ENCODE results near the gene NBDY. TPM values are rescaled to one million over a fixed set of nuclear protein-coding genes. Genes with fewer than 3 reads are reported as not detected.

Gene NBDY
- total and polyA plus RNA-seq, 2 of the 4 experiments (the other 2 are of a cell fraction) = 3.2 to 61.5 TPM

DNA sequence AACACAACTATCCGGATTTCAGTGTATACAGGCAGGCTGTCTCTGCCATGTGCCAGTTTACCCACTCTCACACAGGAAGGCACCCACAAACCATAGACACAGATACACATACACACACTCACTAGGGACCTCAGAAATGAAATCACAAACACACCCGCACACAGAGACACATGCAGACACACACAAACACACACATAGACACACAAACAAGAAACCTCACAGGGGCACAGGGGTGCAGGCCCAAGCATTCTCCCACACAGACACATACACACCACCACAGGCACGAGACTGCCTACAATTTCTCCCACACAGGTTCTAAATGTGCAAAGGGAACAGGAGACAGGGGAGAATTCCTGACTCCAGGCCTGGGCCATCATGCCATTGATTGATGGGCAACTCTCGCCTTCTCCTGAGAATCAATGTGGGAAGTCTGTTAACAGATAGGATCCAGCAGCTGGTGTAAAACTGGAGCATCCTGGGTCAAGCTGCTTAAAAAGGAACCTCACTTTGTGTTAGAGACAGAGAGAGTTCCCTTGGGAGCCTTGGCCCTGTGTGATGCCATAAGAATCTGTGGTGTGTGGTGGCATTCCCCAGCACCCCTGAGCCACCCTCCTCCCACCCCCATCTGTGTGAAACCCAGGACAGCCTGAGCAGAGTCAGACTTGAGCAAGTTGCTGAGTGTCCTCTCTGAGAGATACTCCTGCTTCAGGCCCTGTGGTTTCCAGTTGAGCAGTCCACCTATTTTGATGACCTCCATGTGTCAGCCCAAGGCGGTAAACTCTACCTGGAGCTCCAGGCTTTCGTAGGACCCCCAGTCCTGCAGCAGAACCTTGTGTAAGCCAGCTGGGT lies 33.9 kb downstream of the NBDY start:
- Histone ChIP-seq H2AK5ac (ENCODE audit: low read depth, low read length) (no peak overlapping the region), H3K56ac (ENCODE audit: extremely low read depth, insufficient read depth, low read length) (no peak overlapping the region), H3K18ac (ENCODE audit: low read depth, low read length) (no peak overlapping the region), H4K20me1 (ENCODE audit: insufficient read depth, low read length) (peaks cover 5% of the 10 kb centered on the region), H3K4me1 (ENCODE audit: control insufficient read depth, insufficient read depth, low read length) (peaks cover 3% of the 10 kb centered on the region; the same call in 1 of the 2 replicates), H3K4ac (ENCODE audit: low read depth, low read length) (no peak overlapping the region), H3K9ac (ENCODE audit: low read depth, low read length) (no peak overlapping the region), H2BK20ac (ENCODE audit: low read depth, low read length) (no peak overlapping the region), H3K23ac (ENCODE audit: low read depth, low read length) (no peak overlapping the region), H3K9me3 (ENCODE audit: control insufficient read depth, insufficient read depth, low read length) (no peaks in the 10 kb centered on the region), H2BK5ac (ENCODE audit: low read depth, low read length, poor library complexity, severe bottlenecking) (no peak overlapping the region), H4K91ac (ENCODE audit: insufficient read depth, low read depth, low read length) (no peak overlapping the region), H3K36me3 (ENCODE audit: control insufficient read depth, insufficient read depth, low read length) (no peaks in the 10 kb centered on the region), H3K4me2 (ENCODE audit: low read depth, low read length) (no peak overlapping the region), H3K79me1 (ENCODE audit: low read depth in 1 of 2, low read length in 2 of 2) (no peaks in the 10 kb centered on the region), H2AFZ (replicated peaks; ENCODE audit: low read length, poor library complexity) (no peak overlapping the region), H3K4me3 (ENCODE audit: insufficient read depth, low read depth, low read length) (no peak overlapping the region), H2AK9ac (replicated peaks; ENCODE audit: low read depth, low read length, poor library complexity) (no peak overlapping the region), H3K14ac (replicated peaks; ENCODE audit: low read depth, low read length) (no peak overlapping the region), H4K5ac (ENCODE audit: low read depth, low read length) (no peak overlapping the region), H3K9me1 (ENCODE audit: insufficient read depth, low read length) (0 out of 2 replicates have a peak, but pooled peaks cover 3% of the 10 kb centered on the region), H4K8ac (ENCODE audit: low read depth in 2 of 2, low read length in 2 of 2) (no peak overlapping the region), H2BK15ac (ENCODE audit: low read depth, low read length) (no peak overlapping the region), H3K27ac (ENCODE audit: insufficient read depth, low read length) (no peak overlapping the region), H2BK120ac (ENCODE audit: low read depth, low read length) (no peak overlapping the region), H3K27me3 (ENCODE audit: control insufficient read depth, insufficient read depth, low read length) (no peaks in the 10 kb centered on the region; the same call in 1 of the 2 replicates)
- CTCF ChIA-PET = no interaction called here
- intact Hi-C loops (cut with micrococcal nuclease) (no loop called here), dilution Hi-C loops (cut with HindIII; ENCODE audit: low sequenced_read_pairs, unreplicated experiment) (no loop called here), in situ Hi-C loops (cut with MboI; ENCODE audit: low sequenced_read_pairs) (no loop called here)
- no peak for ATAC-seq (ENCODE audit: low read depth)
- POLR2A ChIA-PET (ENCODE audit: unreplicated experiment) = no interaction called here
- DNase-seq = no peak
- no TSS peak for BruUV-seq (replicated peaks)
- 63% methylated on average over 2 of the region's 6 CpGs; no CpG with 5 or more reads in 1 of the 2 experiments for WGBS, 2 experiments (ENCODE audit: extremely low coverage in 2 of 2, insufficient read length in 1 of 2)
- no peak for TF ChIP-seq RFX5 (IDR thresholded peaks at IDR 0.05; ENCODE audit: low read depth, low read length)
- no peak for TF ChIP-seq POLR2A (IDR thresholded peaks at IDR 0.05; ENCODE audit: low read depth, low read length)
- TF ChIP-seq, protein P1, sequence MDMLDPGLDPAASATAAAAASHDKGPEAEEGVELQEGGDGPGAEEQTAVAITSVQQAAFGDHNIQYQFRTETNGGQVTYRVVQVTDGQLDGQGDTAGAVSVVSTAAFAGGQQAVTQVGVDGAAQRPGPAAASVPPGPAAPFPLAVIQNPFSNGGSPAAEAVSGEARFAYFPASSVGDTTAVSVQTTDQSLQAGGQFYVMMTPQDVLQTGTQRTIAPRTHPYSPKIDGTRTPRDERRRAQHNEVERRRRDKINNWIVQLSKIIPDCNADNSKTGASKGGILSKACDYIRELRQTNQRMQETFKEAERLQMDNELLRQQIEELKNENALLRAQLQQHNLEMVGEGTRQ (IDR thresholded peaks at IDR 0.05; ENCODE audit: low read depth, low read length) = no peak
- TF ChIP-seq, protein P2, sequence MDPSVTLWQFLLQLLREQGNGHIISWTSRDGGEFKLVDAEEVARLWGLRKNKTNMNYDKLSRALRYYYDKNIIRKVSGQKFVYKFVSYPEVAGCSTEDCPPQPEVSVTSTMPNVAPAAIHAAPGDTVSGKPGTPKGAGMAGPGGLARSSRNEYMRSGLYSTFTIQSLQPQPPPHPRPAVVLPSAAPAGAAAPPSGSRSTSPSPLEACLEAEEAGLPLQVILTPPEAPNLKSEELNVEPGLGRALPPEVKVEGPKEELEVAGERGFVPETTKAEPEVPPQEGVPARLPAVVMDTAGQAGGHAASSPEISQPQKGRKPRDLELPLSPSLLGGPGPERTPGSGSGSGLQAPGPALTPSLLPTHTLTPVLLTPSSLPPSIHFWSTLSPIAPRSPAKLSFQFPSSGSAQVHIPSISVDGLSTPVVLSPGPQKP (IDR thresholded peaks at IDR 0.05; ENCODE audit: borderline replicate concordance, low read depth, low read length) = no peak
- no peak for TF ChIP-seq MAZ (IDR thresholded peaks at IDR 0.05; ENCODE audit: borderline replicate concordance, low read depth, low read length)
- TF ChIP-seq NFE2L2 (IDR thresholded peaks at IDR 0.05; ENCODE audit: low read depth, low read length) = no peak
- no peak for TF ChIP-seq RCOR1 (IDR thresholded peaks at IDR 0.05; ENCODE audit: insufficient replicate concordance, low read length)
- TF ChIP-seq CHD1 (IDR thresholded peaks at IDR 0.05; ENCODE audit: low read depth, low read length) = no peak
- no peak for TF ChIP-seq MXI1 (IDR thresholded peaks at IDR 0.05; ENCODE audit: borderline replicate concordance, low read depth, low read length)
- no peak for TF ChIP-seq CTCF (conservative IDR thresholded peaks at IDR 0.05; ENCODE audit: low read depth, low read length)
- no peak for TF ChIP-seq BHLHE40 (IDR thresholded peaks at IDR 0.05; ENCODE audit: low read depth, low read length)
- TF ChIP-seq FOS (IDR thresholded peaks at IDR 0.05; ENCODE audit: low read depth, low read length) = no peak
- TF ChIP-seq RAD21 (IDR thresholded peaks at IDR 0.05; ENCODE audit: low read length) = no peak
- TF ChIP-seq SMC3 (IDR thresholded peaks at IDR 0.05; ENCODE audit: low read depth, low read length) = no peak
- no peak for TF ChIP-seq CEBPB (IDR thresholded peaks at IDR 0.05; ENCODE audit: low read depth, low read length)

Measured in IMR-90 (cell line).